ENCODE results near the gene ABCA2.

Gene ABCA2

GRCh38 chr9:136960938-136961275, 67.1 kb downstream of the ABCA2 start:
- no peak for TF ChIP-seq CTCF (IDR thresholded peaks at IDR 0.05; ENCODE audit: borderline replicate concordance, control extremely low read depth, extremely low read depth, insufficient read depth, missing control alignments)
- in situ Hi-C loops (cut with MboI; ENCODE audit: low sequenced_read_pairs, unreplicated experiment): no loop called here
- DNase-seq (ENCODE audit: low spot score): no peak

GRCh38 chr9:136960212-136960937, 67.7 kb downstream of the ABCA2 start:
- in situ Hi-C loops (cut with MboI; ENCODE audit: low sequenced_read_pairs, unreplicated experiment): no loop called here
- no peak for TF ChIP-seq CTCF (IDR thresholded peaks at IDR 0.05; ENCODE audit: borderline replicate concordance, control extremely low read depth, extremely low read depth, insufficient read depth, missing control alignments)

GRCh38 chr9:136958898-136959850, 68.9 kb downstream of the ABCA2 start:
- in situ Hi-C loops (cut with MboI; ENCODE audit: low sequenced_read_pairs, unreplicated experiment): no loop called here
- no peak for TF ChIP-seq CTCF (IDR thresholded peaks at IDR 0.05; ENCODE audit: borderline replicate concordance, control extremely low read depth, extremely low read depth, insufficient read depth, missing control alignments)
- DNase-seq (ENCODE audit: low spot score): no peak

More at GRCh38 chr9:136960212-136960937, 67.7 kb downstream of the ABCA2 start:
- DNase-seq (ENCODE audit: low spot score): no peak

GRCh38 chr9:136958473-136958872, 69.6 kb downstream of the ABCA2 start:
- no peak for TF ChIP-seq CTCF (IDR thresholded peaks at IDR 0.05; ENCODE audit: borderline replicate concordance, control extremely low read depth, extremely low read depth, insufficient read depth, missing control alignments)

GRCh38 chr9:136957901-136958300, 70.1 kb downstream of the ABCA2 start:
- in situ Hi-C loops (cut with MboI; ENCODE audit: low sequenced_read_pairs, unreplicated experiment): no loop called here
- TF ChIP-seq CTCF (IDR thresholded peaks at IDR 0.05; ENCODE audit: borderline replicate concordance, control extremely low read depth, extremely low read depth, insufficient read depth, missing control alignments): no peak
- DNase-seq (ENCODE audit: low spot score): no peak

More at GRCh38 chr9:136958473-136958872, 69.6 kb downstream of the ABCA2 start:
- in situ Hi-C loops (cut with MboI; ENCODE audit: low sequenced_read_pairs, unreplicated experiment): no loop called here
- no peak for DNase-seq (ENCODE audit: low spot score)

- in situ Hi-C loops (cut with MboI; ENCODE audit: low sequenced_read_pairs, unreplicated experiment): no loop called here
- no peak for TF ChIP-seq CTCF (IDR thresholded peaks at IDR 0.05; ENCODE audit: borderline replicate concordance, control extremely low read depth, extremely low read depth, insufficient read depth, missing control alignments)
- no peak for DNase-seq (ENCODE audit: low spot score)
Measured at GRCh38 chr9:136957461-136957860, 70.6 kb downstream of the ABCA2 start.
